HG03045 (cell line): ENCODE data around the gene EML4.
"Not testable (repeated sequence)": the region's sequence is repeated elsewhere in the genome, so short reads cannot be mapped to it uniquely, and the experiment has no call there.

Experiments
- ATAC-seq: cut with Tn5 transposase; IDR thresholded peaks from one replicate; pipeline ENCODE4 v1.9.1; 2021; ENCODE audit warnings: mild to moderate bottlenecking, moderate library complexity; ENCODE audit not compliant: unreplicated experiment

The EML4 gene

GRCh38 chr2:42346856-42347255 is 177.7 kb downstream of the EML4 start:
- not testable (repeated sequence) for ATAC-seq

- not testable (repeated sequence) for ATAC-seq
Measured at GRCh38 chr2:42347518-42347917, 178.4 kb downstream of the EML4 start.

- no peak for ATAC-seq
Measured at GRCh38 chr2:42348113-42348805, 179.1 kb downstream of the EML4 start.

- ATAC-seq, result no peak
Measured at GRCh38 chr2:42350434-42351063, 181.4 kb downstream of the EML4 start.

- no peak for ATAC-seq
Measured at GRCh38 chr2:42351864-42352263, 182.7 kb downstream of the EML4 start.

- ATAC-seq, result no peak
Measured at GRCh38 chr2:42353792-42354429, 184.8 kb downstream of the EML4 start.

- no peak for ATAC-seq
Measured at GRCh38 chr2:42359304-42359964, 190.3 kb downstream of the EML4 start.

- no peak for ATAC-seq
Measured at GRCh38 chr2:42359965-42360483, 190.9 kb downstream of the EML4 start.

GRCh38 chr2:42360493-42360889 is 191.3 kb downstream of the EML4 start:
- ATAC-seq, result no peak

- peak; percentile 91 for ATAC-seq
Measured at GRCh38 chr2:42360890-42361727, 192.0 kb downstream of the EML4 start, which contains the start of gene COX7A2L. Gene COX7A2L, minus strand, starts transcription at chr2:42361217. Its CDS starts 56 bp downstream, at chr2:42361161.

GRCh38 chr2:42361728-42362283 is 192.7 kb downstream of the EML4 start:
- ATAC-seq, result no peak

GRCh38 chr2:42363413-42363812 is 194.3 kb downstream of the EML4 start:
- no peak for ATAC-seq

- no peak for ATAC-seq
Measured at GRCh38 chr2:42364658-42365057, 195.5 kb downstream of the EML4 start.

- ATAC-seq, result no peak
Measured at GRCh38 chr2:42366411-42366810, 197.3 kb downstream of the EML4 start.

GRCh38 chr2:42367835-42368234 is 198.7 kb downstream of the EML4 start:
- no peak for ATAC-seq

- ATAC-seq, result no peak
Measured at GRCh38 chr2:42368817-42369531, 199.8 kb downstream of the EML4 start.

- no peak for ATAC-seq
Measured at GRCh38 chr2:42369532-42370229, 200.5 kb downstream of the EML4 start.

GRCh38 chr2:42371611-42372473 is 202.7 kb downstream of the EML4 start:
- ATAC-seq, result no peak
